Pulmonary artery endothelial cell (primary cell): Measurements from ENCODE around the gene ZNF341. TPM values are rescaled to one million over a fixed set of nuclear protein-coding genes. Genes with fewer than 3 reads are reported as not detected.
"Not testable (repeated sequence)": the region's sequence is repeated elsewhere in the genome, so short reads cannot be mapped to it uniquely, and the experiment has no call there.

Experiments
- DNase-seq: peaks from one replicate; pipeline ENCODE4 v3.0.0-alpha.2; 2011; ENCODE audit warnings: low read depth, low spot score
- total RNA-seq: library from RNA; depleted of rRNA; stranded (reverse); fragments of >200 nt; gene quantifications from 2 replicates; pipeline ENCODE4 v1.2.3, GENCODE V29; 2014

ZNF341 gene
- total RNA-seq, 1 donor from 2014 or later: 0.86 TPM

DNA sequence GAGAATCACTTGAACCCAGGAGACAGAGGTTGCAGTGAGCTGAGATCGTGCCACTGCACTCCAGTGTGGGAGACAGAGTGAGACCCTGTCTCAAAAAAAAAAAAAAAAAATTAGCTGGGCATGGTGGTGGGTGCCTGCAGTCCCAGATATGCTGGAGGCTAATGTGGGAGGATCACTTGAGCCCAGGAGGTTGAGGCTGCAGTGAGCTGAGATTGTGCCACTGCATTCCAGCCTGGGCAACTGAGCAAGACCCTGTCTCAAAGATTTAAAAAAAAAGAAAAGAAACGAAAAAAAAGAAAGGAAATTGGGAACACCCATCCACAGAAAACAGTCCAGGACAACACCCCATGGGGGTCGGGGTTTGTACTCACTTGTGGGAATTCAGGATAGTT is 60.8 kb downstream of the ZNF341 start:
- DNase-seq: not testable (repeated sequence)

DNA sequence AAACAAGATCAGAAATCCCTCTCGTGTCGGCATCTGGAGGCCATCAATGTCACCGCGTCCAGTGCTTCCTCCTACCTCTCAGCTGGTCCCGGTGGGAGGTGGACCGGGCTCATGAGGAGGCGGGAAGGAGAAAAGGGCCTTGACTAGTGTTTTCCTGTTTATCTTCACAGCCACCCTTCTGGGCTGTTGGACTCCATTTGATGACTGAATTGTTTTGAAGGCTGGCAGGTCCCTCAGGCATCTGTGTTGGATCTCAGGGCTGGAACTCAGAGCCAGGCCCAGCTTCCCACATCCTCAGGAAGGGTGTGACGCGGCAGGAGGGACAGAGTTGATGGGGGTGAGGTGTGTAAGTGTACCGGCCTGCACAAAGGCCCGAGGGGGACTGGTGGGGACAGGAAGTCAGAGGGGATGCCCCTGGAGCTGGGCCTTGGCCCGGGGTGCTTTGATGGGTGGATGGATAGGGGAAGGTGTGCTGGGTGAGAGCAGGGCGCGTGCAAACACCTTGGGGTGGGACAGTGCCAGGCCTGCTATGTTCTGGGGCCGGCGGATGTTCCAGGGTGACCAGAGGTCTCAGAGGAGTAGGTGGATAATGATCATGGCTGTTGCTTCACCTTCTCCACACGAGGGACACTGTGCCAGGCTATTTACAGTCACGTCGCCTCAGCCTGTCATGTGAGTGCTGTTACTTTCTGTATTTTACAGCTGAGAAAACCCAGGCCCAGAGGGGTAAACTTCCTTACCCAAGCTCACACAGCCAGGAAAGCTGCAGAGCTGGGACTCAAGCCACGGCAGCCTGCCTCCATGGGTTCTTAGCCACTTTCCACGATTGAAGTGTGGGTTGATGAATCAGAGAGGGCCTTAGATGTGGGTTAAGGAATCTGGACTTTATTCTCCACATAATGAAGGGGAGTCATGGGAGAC is 61.5 kb downstream of the ZNF341 start:
- no peak for DNase-seq

DNA sequence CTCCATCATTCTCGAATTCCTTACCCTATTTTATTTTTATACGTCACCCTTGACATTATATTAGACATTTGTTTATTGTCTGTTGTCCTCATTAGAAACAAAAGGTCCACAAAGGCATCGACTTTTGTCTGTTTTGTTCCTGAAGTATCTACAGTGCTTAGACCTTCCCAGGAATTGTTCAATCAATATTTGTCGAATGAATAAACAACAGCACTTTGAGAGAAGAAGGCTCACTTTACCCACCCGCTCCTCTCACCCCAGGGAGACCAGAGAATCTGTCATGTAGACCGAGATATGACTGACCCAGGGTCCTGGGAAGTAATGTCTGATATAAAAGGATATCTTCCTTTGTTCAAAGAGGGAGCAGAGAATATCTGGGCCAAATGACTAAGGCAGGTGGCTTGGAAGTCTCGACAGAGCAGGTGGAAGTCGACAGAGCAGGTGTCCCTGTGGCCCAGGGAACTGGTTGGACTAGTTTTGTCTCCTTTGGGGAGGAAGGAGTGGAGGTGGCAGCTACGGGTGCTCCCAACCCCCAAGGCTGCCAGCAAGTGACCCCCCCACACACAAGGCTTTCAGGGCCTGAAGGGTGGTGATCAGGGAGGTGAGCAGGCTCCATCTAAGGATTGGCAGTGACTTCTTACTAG is 64.6 kb downstream of the ZNF341 start:
- DNase-seq: no peak

DNA sequence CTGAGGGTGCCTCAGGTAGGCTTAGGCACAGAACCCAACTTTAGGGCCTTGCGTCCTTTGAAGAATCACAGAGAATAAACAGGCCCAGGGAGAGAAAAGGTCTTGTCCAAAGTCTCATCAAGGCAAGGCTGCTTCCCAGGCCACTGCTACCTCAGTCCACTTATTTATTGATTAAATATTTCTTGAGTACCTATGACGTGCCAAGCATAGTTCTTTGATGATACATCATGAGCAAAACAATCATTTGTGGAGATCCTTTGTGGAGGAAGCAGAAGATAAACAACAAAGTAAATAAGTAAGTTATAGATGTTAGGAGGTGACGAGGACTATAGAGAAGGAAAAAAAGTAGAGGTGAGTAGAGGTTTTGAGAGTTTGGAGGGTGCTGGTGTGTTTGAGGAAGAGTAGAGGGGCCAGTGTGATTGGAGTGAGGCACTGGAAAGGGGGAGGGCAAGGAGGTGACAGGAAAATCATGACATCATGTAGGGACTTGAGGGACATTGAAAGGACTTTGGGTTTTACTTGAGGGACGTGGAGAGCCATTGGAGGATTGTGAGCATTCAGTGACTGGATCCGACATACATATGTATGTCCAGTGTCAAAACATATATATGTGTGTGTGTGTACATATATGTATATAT is 65.2 kb downstream of the ZNF341 start:
- DNase-seq: no peak

DNA sequence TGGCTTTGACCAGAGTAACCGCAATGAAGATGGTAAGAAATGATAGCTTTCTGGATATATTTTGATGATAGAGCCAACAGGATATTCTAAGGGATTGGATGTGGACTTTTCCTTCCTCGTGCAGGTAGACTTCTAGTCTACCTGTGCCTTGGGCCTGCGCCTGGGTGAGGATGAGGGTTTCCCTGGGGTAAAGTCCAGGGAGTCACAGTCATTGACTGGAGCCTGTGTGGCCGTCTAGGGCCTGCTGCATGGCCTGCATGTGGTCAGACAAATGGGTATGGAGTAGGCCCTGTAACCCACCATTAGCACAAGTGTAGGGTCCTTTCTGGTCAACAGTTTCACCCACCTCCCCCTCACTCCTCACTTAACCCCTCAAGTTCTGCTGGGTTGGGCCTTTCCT is 66.6 kb downstream of the ZNF341 start:
- DNase-seq: no peak

DNA sequence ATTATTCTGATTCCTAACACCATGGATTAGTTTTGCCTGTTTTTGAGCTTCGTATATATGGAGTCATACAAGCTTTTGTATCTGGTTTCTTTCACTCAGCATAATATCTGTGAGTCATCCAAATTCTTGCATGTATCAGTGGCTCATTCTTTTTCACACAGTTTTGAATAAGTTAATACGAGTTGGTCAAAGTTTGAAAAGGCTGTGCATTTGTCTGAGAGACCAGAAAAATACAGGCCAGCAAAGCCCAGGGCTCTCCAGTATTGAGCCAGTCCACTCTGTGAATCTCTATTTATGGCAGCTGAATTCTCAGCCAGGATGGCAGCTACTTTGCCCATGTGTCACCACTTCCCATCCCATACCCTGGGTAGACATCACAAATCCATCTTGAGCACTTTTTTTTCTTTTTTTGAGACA is 72.1 kb downstream of the ZNF341 start:
- no peak for DNase-seq

DNA sequence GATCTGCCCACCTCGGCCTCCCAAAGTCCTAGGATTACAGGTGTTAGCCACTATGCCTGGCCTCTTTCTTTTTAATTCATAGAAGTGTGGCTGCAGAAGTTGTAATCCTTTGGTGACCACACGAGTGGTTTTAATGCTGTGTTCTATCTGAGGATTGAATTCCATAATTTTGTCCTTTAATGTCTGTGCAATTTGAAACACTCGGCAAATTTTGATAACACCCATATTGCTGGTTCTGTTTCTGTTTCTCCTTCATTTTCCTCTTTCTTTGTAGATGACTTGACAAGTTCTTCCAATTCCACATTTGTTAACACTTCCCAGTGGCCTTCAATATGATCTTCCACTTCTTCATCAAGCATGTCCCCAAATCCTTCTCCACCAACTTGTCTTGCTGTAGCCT is 76.6 kb downstream of the ZNF341 start:
- DNase-seq: no peak

DNA sequence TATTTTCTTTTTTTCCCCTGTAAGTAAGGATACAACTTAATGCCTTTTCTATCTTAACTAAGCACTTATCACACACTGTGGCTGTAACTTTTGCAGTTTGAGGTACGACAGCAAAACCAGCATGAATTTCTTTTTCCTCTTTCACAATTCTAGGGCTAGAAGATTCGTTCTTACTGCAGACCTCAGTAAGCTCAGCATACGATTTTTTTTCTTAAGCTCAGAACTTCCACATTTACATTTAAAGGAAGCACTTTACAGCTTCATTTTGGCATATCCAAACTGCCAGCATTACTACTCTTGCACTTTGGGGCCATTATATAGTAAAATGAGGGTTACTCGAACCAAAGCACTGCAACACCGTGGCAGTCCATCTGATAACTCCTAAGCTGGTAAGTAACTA is 78.5 kb downstream of the ZNF341 start:
- DNase-seq: no peak

DNA sequence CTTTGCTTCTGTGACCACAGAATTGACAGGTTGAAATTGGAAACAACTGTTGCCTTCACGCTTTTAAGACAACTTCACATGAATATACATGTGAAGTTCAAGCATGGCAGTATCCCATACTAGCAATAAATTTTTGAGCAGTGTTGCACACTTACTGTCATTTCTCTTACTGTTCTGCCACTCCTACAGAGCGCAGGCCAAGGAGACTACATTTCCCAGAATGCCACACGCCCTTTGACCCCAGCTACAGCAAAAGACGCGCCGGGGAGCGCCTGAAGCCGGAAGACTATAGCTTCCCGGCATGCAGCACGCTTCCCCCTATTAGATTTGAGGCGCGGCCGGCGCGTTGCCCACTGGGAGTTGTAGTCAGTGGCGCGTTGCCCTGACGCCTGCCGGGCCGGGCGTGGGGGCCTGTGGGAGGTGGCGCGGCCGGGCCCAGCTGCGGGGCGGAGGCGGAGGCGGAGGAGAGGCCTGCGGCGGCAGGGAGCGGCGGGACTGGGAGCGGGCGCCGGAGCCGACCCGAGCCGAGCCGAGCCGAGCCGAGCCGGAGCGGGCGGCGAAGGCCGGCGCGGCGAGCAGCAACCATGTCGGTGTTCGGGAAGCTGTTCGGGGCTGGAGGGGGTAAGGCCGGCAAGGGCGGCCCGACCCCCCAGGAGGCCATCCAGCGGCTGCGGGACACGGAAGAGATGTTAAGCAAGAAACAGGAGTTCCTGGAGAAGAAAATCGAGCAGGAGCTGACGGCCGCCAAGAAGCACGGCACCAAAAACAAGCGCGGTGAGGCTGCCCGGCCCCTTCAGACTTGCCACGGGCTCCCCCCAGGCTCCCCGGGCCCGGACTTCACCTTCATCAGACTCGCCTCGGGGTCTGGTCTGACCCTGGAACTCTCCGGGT is 79.3 kb downstream of the ZNF341 start, which contains the start of gene CHMP4B:
Gene CHMP4B (plus strand): TSS at position 464 of the 891 bp plus-strand sequence. CDS start 121 bp downstream, at position 585.
- peak; percentile 94 for DNase-seq

DNA sequence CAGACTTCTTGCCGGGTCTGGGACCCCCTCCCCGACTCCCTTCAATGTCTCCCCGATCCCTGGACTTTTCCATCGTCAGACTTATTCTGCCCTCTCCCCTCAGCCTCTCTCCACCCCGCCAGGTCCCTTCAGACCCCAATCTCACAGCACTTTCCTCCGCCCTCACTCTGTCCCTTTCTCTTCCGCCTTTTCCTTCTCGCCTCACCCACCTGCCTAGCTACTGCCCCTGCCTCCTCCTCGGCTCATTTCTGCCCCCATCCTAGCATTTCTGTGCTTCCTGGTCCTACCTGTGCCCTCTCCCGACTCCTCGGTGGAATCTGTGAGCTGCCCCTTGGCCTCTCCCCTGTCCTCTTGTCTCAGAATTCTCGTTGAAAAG is 80.0 kb downstream of the ZNF341 start:
- no peak for DNase-seq

DNA sequence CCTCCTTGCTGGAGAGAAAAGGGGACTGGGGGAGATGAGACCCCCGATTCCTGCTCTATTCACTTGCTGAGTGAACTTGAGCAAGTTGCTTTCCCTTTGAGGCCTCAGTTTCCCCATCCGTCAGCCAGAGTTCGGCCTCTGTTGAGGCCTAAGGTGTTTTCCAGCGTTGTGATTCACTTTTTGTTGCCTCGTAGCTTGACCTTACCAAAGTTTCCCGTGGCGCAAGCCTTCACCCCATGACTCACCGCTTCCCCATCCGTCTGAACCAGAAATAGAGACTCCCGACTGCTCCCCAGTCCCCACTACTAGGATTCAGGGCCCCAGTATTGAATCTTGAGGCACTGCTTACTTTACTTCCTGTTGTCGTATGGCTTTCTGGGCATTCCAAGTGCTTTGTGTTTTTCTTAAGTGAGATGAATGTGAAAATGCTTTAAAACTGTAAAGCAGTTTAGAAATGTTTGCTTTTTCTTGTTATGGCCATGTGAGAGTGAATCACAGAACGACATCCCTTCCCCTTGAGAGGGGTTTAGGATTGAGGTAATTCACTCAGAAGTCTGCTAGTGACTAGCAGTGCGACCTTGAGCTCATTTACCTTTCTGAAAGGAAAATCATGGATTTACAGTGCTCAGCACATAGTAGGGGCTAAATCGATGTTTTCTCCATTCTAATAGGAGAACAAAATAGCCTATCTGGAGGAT is 80.5 kb downstream of the ZNF341 start:
- DNase-seq: peak; percentile 65

DNA sequence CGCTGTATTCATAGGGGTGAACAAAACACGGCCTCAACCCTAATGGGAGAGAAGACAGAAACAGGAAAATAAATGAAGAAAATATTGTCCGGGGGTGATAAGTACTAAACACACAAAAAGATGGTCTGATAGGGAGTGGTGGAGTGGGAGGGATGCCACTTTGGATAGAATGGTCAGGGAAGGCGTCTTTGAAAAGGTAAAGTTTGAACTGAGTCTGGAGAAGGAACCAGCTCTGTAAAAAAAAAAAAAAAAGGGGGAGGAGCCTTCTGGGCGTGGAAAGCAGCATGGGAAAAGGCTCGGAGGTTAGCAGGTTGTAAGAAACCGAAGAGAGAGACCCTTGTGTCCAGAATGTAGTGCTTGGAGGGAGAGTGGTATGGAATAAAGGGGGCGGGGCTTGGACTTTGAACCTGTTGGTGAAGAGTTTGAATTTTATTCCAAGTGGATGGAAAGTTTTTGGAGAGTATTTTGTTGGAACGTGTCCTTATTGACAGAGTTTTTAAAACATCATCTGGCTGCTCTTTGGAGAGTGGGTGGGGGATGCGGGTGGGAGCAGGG is 81.2 kb downstream of the ZNF341 start:
- DNase-seq: no peak

DNA sequence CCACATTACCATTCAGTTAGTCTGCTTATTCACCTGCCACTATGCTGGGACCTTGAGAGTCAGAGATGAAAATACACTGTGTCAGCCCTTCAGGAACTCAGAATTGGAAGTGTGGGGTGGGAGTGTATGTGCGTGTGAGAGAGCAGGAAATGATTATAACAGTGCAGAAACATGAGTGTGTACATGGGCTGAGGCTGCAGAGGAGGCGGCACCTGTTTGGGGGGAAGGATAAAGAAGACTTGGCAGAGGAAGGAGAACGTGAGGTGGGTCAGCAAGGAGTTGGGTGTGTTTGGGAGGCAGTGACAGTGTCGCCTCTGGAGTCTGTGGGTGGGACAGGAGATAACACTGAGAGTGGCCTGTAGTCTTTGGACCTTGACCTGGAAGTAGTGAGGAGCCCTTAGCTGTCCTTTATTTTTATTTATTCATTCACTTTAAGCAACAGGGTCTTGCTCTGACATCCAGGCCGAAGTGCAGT is 82.5 kb downstream of the ZNF341 start:
- no peak for DNase-seq

DNA sequence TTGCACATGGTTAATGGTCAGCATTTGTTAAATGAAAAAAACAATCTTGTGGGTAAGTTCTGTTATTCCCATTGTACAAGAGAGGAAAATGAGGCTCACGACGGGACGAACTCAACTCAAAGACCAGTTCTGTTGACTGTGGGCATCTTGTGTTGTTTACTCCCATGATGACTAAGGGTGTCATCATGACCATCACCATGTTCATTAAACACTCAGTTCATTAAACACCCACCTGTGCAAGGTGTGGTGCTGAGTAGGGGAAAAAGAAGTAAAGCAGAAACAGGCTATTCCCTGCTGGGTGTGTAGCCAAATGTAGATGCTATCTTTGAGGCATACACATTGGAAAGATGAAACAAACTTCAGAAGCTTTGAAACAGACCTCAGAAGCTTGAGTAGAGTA is 83.9 kb downstream of the ZNF341 start:
- no peak for DNase-seq

DNA sequence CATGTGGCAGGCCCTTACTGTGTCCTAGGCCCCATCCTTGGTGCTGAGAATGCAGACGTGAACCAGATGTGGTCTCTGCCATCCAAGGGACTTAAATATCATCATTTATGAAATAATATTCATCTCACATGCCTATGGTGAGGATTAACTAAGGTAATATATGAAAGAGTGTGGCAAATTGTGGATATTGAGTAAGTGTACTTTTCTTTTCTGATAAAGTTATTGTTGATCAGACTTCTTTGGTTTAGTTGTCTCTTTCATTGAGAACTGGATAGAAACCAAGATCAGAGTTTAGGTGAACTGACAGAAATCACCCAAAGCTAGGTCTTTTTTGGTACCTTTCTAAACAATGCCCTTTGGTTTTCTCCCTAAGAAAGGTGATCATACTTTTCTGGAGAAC is 84.4 kb downstream of the ZNF341 start:
- DNase-seq: no peak

DNA sequence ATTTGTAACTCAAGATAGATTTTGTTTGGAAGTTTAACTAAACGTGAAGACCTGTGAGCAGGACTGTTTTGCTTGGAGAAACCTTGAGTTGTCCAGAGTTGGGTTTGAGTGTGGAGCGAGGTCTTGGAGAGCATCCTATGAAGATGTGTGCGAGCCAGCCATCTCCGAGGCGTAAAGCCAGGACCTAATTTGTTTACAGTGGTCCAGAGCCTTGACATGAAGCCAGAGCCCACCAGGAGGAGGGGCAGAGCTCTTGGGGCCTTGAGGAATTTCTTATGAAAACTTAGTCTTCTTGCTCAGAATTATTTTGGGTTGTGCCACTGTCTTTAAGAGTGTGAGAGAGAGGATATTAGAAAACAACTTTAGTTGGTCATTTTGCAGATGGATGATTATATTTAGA is 85.6 kb downstream of the ZNF341 start:
- DNase-seq: no peak

DNA sequence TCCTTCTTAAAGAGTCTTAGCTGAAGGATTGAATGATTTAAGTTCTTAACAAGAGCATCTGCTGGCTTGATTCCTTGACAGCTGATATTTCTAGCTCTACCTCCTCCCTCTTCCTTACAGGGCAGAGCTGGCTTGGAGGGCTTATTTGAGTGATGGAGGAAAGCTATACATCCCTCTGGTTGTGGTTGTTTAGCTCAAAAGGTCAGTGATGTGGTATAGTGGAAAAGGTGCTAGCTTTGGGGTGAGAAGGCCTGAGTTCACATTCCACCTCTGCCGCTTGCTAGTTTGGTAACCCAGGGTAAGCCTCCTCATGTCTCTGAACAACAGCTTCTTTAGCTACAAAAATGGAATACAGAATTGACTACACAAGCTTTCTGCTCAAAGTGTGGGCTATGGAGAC is 87.7 kb downstream of the ZNF341 start:
- no peak for DNase-seq

DNA sequence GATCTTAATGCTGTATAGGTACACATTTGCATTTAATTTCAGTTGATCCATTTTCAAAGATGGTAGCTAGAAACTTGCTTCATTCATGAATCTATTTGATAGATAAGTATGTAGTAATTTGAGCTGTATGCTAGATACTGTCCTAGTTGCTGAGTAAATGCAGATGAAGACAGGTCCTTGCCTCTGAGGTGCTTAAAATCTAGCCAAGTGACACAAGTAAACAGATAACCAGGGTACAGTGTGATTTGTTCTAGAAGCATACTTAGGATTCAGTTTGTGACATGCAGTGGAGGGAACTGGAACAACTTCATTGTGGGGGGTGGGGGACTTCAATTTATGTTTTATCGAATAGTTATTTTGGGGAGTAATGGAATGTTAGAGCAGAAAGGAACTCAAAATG is 88.6 kb downstream of the ZNF341 start:
- DNase-seq: no peak

DNA sequence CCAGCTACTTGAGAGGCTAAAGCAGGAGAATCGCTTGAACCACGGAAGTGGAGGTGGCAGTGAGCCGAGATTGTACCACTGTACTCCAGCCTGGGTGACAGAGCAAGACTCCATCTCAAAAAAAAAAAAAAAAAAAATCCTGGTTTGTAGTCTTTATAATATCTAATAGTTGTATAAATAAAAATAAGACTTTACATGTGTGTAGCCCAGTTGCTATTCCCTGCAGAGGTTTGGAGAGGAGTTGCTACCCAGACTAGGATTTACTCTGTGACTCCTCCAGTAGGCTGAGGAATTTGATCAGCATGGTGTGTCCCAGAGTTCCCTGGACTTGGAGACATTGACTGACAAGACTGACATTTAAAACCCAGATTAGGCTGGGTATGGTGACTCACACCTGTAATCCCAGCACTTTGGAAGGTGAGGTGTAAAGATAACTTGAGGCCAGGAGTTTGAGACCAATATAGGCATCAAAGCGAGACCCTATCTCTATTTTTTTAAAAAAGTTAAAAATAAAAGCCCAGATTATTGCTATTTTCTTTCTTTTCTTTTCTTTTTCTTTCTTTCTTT is 89.6 kb downstream of the ZNF341 start:
- DNase-seq: no peak

DNA sequence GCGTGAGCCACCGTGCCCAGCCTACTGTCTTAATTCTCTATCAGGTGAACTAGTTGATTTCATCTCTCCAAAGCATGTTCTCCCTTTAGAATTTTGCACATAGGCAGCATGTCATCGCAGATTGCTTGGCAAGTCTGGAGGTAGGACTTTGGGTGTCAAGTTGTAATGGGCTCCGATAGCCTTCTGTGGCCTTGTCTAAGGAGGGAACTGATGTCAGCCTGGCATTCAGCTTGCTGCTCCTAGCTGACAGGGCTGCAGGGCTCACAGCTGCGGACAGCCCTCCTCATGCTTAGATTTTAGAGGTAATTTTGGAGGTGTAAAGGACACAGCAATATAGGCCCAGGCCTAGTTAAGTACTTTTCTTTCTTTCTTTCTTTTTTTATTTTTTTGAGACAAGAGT is 90.6 kb downstream of the ZNF341 start:
- DNase-seq: no peak
